Activated T-cell treated with anti-CD3 and anti-CD28 coated beads for 24 hours (primary cell): ENCODE measurements around the gene RAB40C.

Experiments used
- DNase-seq: peaks from one replicate; pipeline ENCODE4 v3.0.0-alpha.2; 2020; ENCODE audit warnings: low read depth

The RAB40C gene

GRCh38 chr16:559411-560203, 30.3 kb upstream of the RAB40C start:
- DNase-seq: no peak

GRCh38 chr16:560204-560700, 29.6 kb upstream of the RAB40C start, which contains the start of gene PRR35:
Gene PRR35 (plus strand): TSS chr16:560394. CDS start chr16:563295, 2,901 bp downstream.
- no peak for DNase-seq

GRCh38 chr16:560701-561412, 29.0 kb upstream of the RAB40C start:
- DNase-seq: no peak

- DNase-seq: no peak
These were observed 28.5 kb upstream of the RAB40C start for GRCh38 chr16:561413-561794.

- DNase-seq: no peak
These were observed 27.6 kb upstream of the RAB40C start for GRCh38 chr16:561957-562938.

- no peak for DNase-seq
These were observed 26.7 kb upstream of the RAB40C start for GRCh38 chr16:563072-563644.

GRCh38 chr16:564690-565418, 25.0 kb upstream of the RAB40C start:
- no peak for DNase-seq

- DNase-seq: no peak
These were observed 24.2 kb upstream of the RAB40C start for GRCh38 chr16:565419-566330.

GRCh38 chr16:566475-567372, 23.1 kb upstream of the RAB40C start, which contains the start of gene NHLRC4:
Gene NHLRC4 (plus strand): TSS chr16:567005. CDS start chr16:568048, 1,043 bp downstream.
- DNase-seq: no peak

GRCh38 chr16:567373-568256, 22.3 kb upstream of the RAB40C start:
- no peak for DNase-seq

- no peak for DNase-seq
These were observed 21.2 kb upstream of the RAB40C start for GRCh38 chr16:568401-569258.

- peak; percentile 66 for DNase-seq
These were observed 20.2 kb upstream of the RAB40C start, which contains the start of gene PIGQ for GRCh38 chr16:569445-570254. Gene PIGQ (plus strand): TSS chr16:569968. CDS start chr16:574075, 4,107 bp downstream.

- DNase-seq: no peak
These were observed 16.8 kb upstream of the RAB40C start for GRCh38 chr16:572865-573650.

GRCh38 chr16:574021-574760, 15.7 kb upstream of the RAB40C start:
- no peak for DNase-seq
